H1 (cell line): ENCODE results near the gene ZNF521. TPM values are rescaled to one million over a fixed set of nuclear protein-coding genes. Genes with fewer than 3 reads are reported as not detected.

ENCODE experiments used
- ATF2 ChIP-seq: IDR thresholded peaks from 2 replicates; pipeline ENCODE4 v1.6.1; 2012; ENCODE audit warnings: low read length, inconsistent platforms
- BACH1 ChIP-seq: IDR thresholded peaks from 2 replicates; pipeline ENCODE4 v1.6.1; 2012; ENCODE audit warnings: low read length, improper control_type of control experiment
- BRCA1 ChIP-seq: IDR thresholded peaks from 2 replicates; pipeline ENCODE4 v1.6.1; 2012; ENCODE audit warnings: low read depth, low read length, improper control_type of control experiment
- polyA plus RNA-seq, 7 experiments: library from polyadenylated mRNA; depleted of rRNA in 3 of 7; stranded (reverse) in 5 of 7; unstranded in 2 of 7; fragments of >200 nt in 5 of 7; fragments of 200-250 nt in 2 of 7; gene quantifications; 1 replicate in 5 of 7; 2 replicates in 1 of 7; 4 replicates in 1 of 7; pipeline versions ENCODE4 v1.2.1 to v1.2.3, GENCODE V29; 2011 to 2013; ENCODE audit warnings: missing spikeins in 2 of 7, mixed read lengths in 2 of 7
- total RNA-seq: library from RNA; stranded (reverse); fragmentation: NEBNext Ultra II Directional; extraction: Animal tissue kit (Norgen Biotek cat#: 25700); gene quantifications from 2 replicates; pipeline ENCODE4 v1.2.1, GENCODE V29; 2021

Gene ZNF521
- total and polyA plus RNA-seq, 2 of the 8 experiments (the other 6 are each of a cell fraction or from before 2014, with no cell fraction given) = 9.5 to 15.8 TPM

GRCh38 chr18:25314151-25314837 is 37.7 kb downstream of the ZNF521 start (continued):
- TF ChIP-seq ATF2 (no peak), BRCA1 (no peak), BACH1 (no peak)
